GM19372 (cell line): ENCODE measurements around the gene TMEM178B.
"Not testable (repeated sequence)": the region's sequence is repeated elsewhere in the genome, so short reads cannot be mapped to it uniquely, and the experiment has no call there.

Source experiments
- ATAC-seq: cut with Tn5 transposase; IDR thresholded peaks from one replicate; pipeline ENCODE4 v1.9.1; 2021; ENCODE audit warnings: mild to moderate bottlenecking, low read depth, moderate library complexity; ENCODE audit not compliant: unreplicated experiment

The TMEM178B gene

DNA sequence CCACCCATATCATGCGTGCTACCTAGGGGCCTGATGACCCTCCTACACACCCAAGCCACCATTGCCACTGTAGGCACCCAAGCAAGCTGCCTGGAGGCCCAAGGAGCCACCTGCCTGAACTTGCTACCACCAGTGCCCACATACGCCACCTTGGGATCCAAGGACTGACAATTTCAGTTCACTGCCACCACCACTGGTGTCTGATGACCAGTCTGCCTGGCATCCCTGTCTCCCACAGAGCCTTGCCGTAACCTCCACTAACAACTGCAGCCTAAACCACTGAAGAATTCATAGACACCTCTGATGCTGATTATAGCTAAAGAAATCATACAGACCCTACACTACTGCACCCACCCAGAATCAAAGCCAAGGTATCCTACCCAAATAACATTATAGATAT lies 58.8 kb downstream of the TMEM178B start:
- no peak for ATAC-seq

DNA sequence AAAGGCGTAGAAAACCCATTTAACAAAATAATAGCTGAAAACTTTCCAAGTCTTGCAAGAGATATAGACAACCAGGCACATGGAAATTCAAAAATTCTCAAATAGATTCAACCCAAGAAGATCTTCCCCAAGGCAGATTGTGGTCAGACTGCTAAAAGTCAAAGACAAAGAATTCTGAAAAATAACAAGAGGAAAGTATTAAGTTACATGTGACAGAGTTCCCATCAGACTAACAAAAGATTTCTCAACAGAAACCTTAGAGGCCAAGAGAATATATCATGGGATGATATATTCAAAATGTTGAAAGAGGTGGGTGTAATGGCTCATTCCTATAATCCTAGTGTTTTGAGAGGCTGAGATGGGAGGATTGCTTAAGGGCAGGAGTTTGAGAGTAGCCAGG lies 59.8 kb downstream of the TMEM178B start:
- no peak for ATAC-seq

DNA sequence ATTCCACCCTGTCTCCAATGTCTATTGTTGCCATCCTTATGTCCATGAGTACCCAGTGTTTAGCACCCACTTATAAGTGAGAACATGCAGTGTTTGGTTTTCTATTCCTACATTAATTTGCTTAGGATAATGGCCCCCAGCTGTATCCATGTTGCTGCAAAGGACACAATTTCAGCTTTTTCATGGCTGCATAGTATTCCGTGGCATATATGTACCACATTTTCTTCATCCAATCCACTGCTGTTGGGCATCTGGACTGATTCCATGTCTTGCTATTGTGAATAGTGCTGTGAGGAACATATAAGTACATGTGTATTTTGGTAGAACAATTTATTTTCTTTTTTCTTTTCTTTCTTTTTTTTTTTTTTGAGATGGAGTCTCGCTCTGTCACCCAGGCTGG lies 68.2 kb downstream of the TMEM178B start:
- ATAC-seq: no peak

DNA sequence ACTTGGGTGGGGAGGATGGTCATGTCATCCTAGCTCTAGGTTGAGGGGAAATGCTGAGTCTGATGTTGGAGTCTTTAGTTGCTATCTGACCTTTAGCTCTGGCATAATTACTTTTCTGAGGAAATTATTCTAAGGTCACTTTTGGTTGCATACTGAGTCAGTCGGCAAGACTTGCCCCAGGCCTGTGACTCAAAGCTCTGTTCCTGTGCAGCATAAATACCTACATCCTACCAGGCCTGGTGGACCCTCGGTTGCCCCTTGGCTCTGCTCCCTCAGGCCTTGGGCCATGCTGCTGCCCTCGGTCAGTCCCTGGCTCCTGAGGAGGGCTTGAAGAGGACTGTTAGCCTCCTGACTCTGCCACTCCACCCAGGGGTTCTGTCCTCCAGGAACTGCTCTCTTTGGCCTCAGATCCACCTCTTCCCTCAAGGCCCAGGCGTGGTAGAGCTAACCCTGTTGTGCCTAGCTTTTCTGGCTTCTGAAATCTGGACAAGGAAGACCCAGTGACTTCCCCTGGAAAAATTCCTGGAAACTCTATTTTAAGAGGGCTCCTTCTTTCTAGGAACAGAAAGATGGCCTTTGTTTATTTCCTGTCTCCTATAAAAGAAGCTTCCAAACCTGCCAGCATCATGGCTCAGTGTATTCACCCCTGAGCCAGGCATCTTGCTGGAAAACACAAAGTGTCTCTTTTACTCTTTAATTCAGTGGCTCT lies 71.2 kb downstream of the TMEM178B start:
- ATAC-seq: no peak

DNA sequence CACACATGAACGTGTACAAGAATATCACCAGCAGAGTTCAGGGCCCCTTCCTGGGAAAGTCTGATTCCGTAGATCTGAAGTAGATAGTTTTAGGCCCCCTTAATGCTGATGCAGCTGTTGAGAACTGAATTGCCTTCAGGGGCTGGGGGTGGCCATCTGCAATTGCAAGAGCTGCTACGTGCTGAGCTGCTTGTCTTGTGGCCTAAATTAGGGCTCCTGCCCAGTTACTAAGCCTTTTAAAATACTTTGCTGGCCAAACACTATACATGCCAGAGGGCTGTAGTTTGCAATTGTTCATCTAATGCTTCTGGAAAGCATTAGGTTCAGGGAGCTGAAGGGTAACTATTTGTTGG lies 71.7 kb downstream of the TMEM178B start:
- no peak for ATAC-seq

DNA sequence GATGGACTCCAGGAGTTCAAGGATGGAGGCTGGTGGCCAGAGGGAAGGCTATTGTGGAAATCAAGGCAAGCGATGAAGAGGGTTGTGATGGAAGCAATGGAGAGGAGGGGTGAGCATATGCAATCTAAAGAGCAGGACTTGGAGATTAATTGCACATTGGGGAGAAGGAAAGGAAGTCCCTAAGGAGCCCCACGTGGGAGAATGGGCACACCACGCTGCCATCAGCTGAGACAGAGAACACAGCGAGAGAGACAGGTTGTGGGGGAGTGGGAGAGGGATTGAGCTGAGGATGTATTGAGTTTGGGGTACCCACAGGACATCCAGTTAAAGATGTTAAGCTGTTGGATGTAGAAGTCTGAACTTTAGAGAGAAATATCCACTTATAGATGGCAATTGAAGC lies 73.6 kb downstream of the TMEM178B start:
- no peak for ATAC-seq

DNA sequence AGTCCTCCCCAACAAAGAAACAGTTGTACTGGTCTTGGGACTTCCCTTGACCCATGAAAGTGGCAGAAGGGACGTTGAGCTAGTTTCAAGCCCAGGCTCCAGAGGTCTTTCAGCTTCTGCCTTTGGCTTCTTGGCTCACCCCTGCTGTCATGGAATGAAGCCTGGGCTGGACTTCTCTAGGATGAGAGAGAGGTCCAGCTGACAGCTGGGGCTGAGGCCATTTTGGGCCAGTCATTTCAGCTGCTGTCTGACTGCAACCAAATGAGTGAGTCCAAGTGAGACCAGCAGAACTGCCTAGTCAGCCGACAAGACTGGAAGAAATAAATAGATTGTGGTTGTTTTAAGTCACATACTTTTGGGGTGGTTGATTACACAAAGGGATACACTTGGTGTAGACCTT lies 76.6 kb downstream of the TMEM178B start:
- no peak for ATAC-seq

DNA sequence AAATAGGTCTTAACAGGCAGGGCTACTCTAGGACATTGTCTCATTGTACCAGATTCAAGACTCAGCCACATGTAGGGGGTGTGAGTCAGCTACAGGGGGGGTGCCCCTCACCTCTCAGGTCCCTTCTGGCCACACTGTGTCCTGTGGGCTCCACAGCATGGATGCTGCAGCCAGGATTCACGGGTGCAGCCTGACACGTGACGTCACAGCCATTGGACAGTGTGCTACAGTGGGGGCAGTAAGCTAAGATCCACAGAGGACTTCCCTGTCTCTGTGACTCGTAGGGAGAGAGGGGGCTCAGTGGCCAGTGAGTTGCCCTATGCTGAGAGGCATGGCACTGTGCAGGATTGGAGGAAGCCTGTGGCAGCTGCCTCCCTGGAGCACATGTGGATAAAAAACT lies 77.9 kb downstream of the TMEM178B start:
- ATAC-seq: no peak

DNA sequence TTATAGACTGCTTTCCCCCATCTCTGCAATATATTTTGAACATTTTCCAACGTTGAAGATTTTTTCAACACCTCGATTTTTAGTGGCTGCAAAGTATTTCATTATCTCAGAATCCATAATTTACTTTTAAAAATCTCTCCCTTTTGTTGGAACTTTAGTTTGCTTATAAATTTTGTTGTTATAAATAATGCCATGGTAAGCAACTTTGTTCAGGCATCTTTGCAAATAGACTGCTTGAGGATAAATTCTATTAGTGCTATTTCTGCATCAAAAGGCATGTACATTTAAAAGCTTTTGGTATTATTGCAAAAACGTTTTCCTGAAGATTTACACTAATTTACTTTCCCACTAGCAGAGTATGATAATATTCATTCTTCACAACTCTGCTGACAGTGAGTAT lies 79.4 kb downstream of the TMEM178B start:
- ATAC-seq: no peak

DNA sequence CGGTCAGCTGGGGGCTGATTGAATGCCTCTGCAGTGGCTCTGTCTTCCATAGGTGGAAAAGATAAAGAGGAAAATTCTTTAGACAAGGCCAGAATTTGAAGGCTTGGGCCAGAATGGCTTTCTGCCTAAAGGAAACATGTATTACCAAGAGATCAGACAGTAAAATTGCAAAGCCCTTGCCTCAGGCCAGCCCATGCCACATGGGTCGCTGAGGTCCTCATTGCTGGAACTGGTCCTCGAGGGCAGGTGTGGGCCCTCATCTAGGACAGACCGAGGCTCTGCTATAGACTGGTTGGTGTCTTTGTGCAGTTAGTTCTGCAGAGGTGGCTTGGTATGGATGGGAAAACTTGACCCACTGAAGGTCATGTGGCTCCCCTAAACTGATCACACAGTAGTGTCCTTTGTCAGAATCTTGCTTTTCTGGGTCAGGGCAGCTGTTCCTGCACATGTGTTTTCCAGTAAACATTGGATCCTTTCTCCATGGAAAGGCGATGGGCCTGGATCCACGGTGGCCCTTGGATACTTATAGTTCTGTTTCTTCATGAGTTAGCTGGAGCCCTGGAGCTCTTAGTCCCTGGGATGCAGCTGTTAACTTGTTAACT lies 80.4 kb downstream of the TMEM178B start:
- no peak for ATAC-seq

DNA sequence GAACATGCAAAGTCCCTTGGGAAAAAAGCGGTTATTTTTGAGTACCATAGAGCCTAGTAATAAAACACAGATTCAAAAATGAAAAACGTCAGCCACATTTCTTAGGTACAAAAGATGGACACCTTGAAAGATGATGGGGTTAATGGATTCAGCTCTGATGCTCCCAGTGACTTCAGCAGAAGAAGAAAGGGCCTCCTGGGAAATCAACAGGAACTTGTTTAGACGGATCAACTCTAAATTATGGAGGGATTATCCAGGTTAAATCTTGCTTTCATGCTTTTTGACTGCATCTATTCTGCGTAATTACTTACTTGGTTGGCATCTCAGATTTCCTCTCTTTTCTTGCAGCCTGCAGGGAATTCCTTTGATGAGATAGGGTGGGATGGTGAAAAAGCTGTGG lies 82.5 kb downstream of the TMEM178B start:
- ATAC-seq: no peak

DNA sequence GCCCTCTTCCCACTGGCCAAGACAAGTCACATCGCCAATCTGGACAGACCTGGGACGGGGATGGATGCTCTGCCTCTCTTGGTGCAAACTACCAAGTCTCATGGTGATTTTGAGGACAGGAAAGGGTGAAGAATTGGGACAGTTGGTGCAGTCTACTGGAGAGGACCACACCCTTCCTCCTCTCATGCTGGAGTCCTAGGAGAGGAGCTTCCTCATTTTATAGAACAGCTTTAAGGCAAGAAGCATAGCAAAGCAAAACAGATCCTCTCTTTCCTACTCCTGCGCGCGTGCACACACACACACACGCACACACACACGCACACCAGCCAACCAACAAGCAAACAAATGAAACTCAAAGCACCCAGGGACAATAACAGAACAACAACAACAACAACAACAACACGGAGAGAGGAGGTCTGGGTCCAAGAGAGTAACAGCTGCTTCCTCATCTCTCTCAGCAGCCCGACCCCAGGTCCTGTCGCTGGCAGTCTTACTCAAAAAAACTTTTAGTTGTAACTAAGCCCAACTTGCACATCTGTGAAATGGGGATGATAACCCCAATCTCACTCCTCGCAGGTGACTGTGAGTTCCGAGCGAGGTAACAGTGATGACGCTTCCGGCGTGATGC lies 83.4 kb downstream of the TMEM178B start:
- ATAC-seq: no peak

DNA sequence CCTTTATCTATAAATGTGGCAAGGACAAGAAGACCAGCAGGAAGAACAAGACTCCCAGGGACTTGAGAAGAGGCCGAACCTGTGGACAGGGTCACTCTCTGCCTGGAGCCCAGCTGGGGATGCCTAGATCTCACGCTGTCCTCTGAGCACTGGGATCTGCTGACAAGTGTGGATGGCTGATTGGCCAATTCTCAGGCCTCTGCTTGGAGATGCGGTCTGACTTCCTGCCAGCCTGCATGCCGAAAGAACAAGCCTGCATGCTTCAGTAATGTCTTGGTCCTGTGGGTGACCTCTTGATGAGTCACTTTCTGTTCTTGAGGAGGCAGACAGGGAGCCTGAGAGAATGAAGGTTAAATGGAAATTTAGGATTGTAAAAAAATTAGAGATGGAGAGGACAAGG lies 84.7 kb downstream of the TMEM178B start:
- no peak for ATAC-seq

DNA sequence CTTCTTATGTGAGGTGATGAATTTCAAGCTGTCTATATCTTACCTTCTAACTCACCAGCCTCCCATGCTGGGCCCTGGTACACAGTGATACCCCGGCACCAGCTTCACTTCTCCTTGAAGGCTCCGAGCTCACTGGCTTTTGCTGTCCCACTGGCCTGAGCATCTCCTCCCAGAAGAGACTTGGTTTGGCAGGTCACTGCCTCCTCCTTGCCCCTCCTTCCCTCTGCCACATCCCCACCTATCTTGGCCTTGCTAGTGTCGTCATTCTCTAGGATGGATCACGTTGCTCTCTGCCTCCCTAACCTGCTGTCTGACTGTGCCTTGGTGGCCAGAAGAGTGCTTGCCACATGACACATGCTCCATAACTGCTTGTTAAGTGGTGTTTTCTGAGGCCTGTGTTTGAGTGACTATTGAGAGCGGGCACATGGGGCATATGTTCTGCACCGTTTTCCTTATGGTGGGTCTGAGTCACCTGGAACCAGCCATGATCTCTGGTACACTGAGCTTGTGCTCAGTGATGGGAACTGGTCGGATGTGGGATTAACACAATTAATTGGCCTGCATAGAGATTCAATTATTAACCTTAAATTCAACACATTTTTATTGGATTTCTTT lies 86.5 kb downstream of the TMEM178B start:
- no peak for ATAC-seq

DNA sequence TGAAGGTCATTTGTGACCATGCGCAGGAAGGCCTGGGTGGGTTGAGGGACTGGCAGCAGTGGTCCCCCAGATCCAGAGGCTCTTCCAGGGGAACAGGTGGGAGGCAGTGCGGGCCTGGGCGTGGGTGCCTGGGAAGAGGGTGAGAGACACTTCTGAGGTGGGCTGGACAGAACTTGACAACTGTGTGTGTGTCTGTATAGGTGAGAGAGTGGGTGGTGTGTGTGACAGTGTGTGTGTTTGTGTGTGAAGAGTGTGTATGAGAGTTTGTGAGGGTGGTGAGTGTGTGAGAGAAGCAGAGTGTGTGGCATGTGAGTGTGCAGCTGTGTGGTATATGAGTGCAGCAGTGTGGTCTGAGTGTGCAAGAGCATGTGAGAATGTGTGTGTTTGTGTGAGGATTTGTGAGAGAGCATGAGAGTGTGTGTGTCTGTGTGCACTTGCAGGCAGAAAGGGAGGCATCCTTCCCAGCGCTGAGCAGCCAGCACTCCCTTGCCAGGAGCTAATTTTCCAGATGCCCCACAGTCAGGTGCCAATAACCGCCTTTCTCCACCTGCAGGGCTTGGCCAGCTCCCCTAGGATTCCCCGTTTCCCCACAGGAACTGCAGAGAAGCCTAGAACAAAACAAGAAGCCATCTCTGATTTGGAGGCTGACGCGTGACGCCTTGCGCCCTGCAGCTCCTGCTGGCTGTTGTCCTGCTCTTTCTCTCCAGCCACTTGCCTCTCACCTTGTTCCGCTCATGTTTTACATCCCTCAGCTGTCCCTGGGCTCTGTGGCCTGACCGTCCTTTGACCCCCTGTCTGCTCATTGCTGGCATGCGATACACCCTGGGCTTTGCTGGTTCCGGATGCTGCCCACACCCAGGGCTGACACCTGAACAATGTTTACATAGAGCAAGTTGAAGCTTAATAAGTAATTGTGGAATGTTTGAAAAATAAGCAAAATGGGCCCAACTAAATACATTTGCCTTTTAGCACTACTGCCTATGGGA lies 88.0 kb downstream of the TMEM178B start:
- ATAC-seq: no peak

DNA sequence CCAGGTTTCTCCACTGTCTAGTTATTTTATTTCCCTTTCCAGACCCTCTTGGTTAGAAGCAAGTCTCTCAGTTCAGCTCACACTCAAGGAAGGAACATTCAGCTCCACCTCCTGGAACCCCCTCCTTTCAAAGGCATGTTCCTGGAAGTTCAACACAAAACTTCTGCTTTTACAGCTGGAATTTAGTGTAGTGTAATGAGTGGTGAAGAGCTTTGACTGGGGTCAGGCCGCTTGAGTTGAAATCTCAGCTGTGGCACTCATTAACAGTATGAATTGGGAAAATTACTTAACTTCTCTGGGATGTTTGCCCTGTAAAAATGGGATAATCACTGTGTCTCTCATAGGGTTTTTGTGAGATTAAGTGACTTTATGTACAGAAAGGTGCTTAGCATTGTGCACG lies 91.7 kb downstream of the TMEM178B start:
- ATAC-seq: no peak

DNA sequence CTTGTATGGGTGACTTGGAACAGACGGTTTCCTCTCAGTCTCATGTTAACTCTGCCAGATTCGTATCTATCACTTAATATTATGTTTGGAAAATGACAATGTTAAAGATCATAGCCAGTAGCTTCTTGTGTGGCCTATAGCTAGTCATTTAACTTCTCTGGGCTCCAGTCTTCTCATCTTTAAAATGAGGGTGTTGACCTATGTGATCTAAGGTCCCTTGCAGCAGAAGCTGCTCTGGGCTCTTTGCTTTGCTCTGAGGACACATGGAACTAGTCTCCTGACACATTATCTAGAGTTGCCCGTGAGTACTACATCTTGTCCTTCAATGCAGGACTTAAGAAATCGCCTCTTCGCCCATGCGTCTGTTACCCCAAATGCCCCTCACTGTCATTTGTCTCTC lies 93.1 kb downstream of the TMEM178B start:
- ATAC-seq: no peak

DNA sequence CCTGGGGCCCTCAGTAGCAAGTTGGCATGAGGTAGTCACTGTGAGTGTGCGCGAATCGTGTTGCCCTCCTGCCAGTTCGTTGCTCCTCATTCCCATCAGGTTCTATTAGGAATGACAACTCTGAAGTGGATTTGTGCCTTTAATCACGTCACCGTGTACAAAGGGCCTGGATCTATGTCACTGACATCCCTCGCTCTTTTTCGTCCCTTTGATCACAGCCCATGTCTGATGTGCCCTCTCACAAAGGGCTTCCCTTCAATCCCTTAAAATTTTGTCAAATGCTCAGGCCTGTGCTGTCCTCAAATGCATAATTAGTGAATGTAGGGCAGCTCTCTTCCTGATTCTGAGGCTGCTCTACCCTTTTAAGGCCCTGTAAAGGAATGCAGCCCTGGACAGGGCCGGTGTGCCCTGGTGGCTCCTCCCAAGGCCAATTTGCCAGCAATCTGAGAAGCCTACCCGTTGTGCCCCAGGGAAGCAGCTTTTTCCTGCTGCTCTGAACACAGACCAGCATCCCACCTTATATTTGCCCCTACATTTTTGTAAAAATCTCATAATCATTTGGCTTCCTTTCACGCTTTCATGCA lies 93.6 kb downstream of the TMEM178B start:
- ATAC-seq: no peak

DNA sequence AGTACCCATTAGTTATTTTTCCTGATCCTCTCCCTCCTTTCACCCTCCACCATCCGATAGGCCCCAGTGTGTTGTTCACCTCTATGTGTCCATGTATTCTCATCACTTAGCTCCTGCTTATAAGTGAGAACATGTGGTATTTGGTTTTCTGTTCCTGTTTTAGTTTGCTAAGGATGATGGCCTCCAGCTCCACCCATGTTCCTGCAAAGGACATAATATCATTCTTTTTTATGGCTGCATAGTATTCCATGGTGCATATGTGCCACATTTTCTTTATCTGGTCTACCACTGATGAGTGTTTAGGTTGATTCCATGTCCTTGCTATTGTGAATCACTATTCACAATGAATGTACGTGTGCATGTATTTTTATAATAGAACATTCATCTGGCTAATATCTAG lies 95.3 kb downstream of the TMEM178B start:
- not testable (repeated sequence) for ATAC-seq

DNA sequence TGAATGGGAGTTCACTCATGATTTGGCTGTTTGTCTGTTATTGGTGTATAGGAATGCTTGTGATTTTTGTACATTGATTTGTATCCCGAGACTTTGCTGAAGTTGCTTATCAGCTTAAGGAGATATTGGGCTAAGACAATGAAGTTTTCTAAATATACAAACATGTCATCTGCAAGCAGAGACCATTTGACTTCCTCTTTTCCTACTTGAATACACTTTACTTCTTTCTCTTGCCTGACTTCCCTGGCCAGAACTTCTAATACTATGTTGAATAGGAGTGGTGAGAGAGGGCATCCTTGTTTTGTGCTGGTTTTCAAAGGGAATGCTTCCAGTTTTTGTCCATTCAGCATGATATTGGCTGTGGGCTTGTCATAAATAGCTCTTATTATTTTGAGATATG lies 101.9 kb downstream of the TMEM178B start:
- ATAC-seq: not testable (repeated sequence)
